DMS53 treated with DMSO at 0.1 percent for 48 hours (cell line): ENCODE measurements around the gene TTLL13.
A peak's percentile ranks its signal among the peaks of the same experiment; 100 is the strongest.
"Not testable (repeated sequence)": the region's sequence is repeated elsewhere in the genome, so short reads cannot be mapped to it uniquely, and the experiment has no call there.

Source experiments
- DNase-seq: peaks from one replicate; lab custom pipeline; 2025; ENCODE audit not compliant: unreplicated experiment; lab: John Stamatoyannopoulos, UW

The TTLL13 gene

GRCh38 chr15:90234096-90234988, 15.0 kb upstream of the TTLL13 start, which contains the start of gene GDPGP1:
GDPGP1 (plus strand) TSS chr15:90234209; CDS start chr15:90240909, 6,700 bp downstream.
- peak; percentile 71 for DNase-seq

DNA sequence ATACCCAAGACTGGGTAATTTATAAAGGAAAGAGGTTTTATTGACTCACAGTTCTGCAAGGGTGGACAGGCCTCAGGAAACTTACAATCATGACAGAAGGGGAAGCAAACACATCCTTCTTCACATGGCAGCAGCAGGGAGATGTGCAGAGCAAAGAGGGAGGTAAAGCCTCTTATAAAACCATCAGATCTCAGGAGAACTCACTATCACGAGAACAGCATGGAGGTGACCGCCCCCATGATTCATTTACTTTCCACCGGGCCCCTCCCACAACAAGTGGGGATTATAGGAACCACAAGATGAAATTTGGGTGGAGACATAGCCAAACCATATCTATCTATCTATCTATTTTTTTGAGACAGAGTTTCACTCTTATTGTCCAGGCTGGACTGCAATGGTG, 10.0 kb upstream of the TTLL13 start:
- no peak for DNase-seq

- no peak for DNase-seq
Observed at GRCh38 chr15:90240856-90241255, 8.5 kb upstream of the TTLL13 start.

GRCh38 chr15:90241343-90242192, 7.8 kb upstream of the TTLL13 start:
- DNase-seq = no peak

GRCh38 chr15:90243943-90244639, 5.3 kb upstream of the TTLL13 start:
- DNase-seq = no peak

- peak; percentile 3 for DNase-seq
Observed at GRCh38 chr15:90248789-90249202, 560 bp upstream of the TTLL13 start.

GRCh38 chr15:90257776-90258175, 8.4 kb downstream of the TTLL13 start:
- DNase-seq = no peak

- no peak for DNase-seq
Observed at GRCh38 chr15:90259524-90259923, 10.2 kb downstream of the TTLL13 start.

DNA sequence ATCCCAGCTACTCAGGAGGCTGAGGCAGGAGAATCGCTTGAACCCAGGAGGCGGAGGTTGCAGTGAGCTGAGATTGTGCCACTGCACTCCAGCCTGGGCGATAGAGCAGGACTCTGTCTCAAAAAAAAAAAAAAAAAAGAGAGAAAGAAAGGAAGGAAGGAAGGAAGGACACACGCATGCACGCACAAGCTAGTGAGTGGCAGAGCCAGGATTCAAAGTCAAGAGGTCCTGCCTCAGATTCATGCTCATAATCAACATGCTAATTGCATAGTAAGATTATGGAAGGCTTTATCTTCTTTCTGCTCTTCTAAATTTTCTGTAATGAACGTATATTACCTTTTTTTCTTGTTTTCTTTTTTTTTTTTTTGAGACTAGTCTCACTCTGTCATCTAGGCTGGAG, 11.4 kb downstream of the TTLL13 start:
- not testable (repeated sequence) for DNase-seq

DNA sequence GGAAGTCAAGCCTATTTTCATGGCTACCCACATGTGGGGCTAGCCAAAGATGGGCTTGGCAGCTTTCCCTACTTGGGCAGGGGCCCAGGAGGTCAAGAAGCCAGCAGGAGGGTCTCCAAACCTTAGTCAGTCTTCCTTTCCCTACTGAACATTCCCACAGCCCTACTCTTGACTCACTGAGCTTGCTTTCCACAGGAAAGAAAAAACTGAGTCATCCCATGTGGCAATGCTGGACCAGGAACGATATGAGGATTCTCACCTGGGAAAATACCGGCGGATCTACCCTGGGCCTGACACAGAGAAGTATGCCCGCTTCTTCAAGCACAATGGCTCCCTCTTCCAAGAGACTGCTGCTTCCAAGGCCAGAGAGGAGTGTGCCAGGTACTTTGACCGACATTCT, 12.5 kb downstream of the TTLL13 start:
- no peak for DNase-seq

GRCh38 chr15:90262426-90262825, 13.1 kb downstream of the TTLL13 start:
- no peak for DNase-seq

DNA sequence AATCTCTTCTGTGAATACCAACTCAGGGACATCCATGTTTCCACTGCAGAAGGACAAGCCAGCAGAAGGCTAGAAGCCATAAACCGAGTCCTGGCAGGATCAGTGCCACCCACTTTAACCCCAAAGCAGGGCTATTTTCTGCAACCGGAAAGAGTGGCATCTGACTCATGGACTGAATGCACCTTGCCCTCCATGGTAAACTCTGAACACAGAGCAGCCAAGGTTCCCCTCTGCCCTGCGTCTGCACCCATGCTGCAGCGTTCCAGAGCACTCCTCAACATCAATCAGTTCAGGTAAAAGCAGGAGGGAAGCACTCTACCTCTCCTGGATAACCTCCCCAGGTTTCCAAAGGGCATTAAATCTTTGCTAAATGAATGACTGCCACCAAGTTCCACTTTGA, 15.3 kb downstream of the TTLL13 start:
- no peak for DNase-seq

DNA sequence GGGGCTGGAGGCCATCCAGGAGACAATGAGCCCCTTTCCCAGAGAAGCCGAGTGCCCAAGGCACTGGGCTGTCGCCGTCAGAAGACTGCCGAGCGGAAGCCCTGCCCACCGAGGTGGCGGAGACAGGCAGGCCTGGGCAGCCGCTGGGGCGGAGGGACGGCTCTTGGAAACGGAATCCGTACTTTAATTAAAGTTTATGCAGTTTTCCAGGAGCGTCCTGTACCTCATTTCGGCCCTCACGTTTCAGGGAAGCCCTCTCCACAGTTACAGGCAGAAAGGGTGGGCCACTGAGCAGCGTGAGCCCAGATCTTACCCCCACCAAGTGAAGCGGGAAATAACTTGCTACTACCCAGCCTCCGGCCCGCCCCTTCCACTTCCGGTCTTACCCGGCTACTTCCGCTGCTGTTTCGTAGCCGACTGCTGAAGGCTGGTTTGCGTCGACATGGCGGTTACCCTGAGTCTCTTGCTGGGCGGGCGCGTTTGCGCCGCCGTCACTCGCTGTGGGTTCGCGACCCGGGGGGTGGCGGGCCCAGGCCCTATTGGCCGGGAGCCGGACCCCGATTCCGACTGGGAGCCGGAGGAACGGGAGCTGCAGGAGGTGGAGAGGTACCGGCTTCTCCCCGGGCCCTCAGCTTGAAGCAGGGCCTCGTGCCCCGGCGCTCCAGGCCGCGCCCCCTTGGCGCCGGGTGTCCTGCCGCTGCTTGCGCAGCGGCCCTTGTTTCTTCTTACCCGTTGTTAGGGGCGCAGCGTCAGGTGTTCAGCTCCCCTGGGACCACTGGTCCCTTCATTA, 16.1 kb downstream of the TTLL13 start, which contains the start of gene NGRN:
TSS of gene NGRN (plus strand) at position 402 of the 790 bp plus-strand sequence. CDS start at position 443, 41 bp downstream.
- DNase-seq = peak; percentile 71

DNA sequence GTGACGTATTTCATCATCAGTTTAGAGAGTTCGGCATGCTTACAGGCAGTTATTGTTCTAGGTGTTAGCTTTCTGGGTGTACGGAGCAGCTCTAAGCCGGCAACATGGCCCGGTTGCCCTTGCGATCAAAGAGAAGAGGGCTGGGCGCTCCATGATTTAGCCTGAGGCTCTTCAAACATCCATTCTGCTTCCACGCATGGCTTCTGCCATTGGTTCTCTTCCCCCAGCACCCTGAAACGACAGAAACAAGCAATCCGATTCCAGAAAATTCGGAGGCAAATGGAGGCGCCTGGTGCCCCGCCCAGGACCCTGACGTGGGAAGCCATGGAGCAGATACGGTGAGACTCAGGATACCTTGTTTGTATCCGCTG, 16.7 kb downstream of the TTLL13 start:
- peak; percentile 34 for DNase-seq

GRCh38 chr15:90266485-90266884, 17.1 kb downstream of the TTLL13 start:
- DNase-seq = no peak

DNA sequence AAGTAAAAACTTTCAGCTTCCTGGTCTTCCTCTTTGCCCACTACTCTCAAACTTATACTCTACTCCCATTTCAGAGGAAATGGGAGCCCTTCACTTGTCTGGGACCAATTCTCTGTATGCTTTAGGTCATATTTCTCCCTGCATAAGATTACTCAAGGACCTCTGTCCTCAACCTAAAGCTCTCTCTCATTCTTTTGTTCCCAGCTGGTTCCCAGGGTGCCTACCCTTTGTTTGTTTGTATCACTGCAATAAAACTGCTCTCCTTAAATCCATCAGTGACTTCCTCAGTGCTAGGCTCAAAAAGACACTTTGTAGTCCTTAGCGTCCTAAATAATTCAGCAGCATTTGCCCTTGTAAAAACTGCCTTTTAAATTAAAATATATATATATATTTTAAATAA, 19.1 kb downstream of the TTLL13 start:
- DNase-seq = no peak

GRCh38 chr15:90270502-90271150, 21.3 kb downstream of the TTLL13 start:
- DNase-seq = no peak

DNA sequence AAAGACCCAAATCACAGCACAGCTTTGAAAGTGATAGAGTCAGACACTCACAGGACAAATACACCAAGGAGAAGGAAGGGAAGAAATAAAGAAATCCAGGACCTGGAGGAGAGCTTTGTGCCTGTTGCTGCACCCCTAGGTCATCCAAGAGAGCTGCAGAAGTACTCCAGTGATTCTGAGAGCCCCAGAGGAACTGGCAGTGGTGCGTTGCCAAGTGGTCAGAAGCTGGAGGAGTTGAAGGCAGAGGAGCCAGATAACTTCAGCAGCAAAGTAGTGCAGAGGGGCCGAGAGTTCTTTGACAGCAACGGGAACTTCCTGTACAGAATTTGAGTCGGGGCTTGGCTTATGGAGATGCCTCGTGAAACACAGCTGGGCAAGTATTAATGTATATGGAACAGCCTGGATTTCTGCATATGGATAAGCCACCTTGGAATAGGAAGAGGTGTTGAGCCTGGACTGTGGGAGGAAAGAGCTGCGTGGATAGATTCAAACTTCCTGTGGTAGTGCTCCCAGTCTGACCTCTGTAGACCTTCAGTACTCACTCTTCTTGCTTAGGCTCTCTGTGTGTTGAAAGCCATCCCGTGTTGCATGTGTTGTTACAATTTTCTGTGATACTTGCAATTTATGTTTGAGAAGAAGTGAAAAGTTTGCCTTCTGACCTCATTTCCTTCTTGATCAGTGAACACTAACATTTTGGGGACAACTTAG, 22.3 kb downstream of the TTLL13 start:
- DNase-seq = no peak

- DNase-seq = not testable (repeated sequence)
Observed at GRCh38 chr15:90278467-90278866, 29.1 kb downstream of the TTLL13 start.
